Endothelial cell (in vitro differentiated cells): ENCODE data around the gene UCHL1. TPM values are rescaled to one million over a fixed set of nuclear protein-coding genes. Genes with fewer than 3 reads are reported as not detected.

Source experiments
- DNase-seq: peaks from one replicate; pipeline ENCODE4 v3.0.0; 2021; ENCODE audit warnings: low spot score
- H3K27ac Mint-ChIP-seq: one replicate; pipeline ENCODE4 v1.8.0; 2021; ENCODE audit warnings: mixed read lengths, inconsistent platforms; ENCODE audit not compliant: unreplicated experiment
- H3K27me3 Mint-ChIP-seq: one replicate; pipeline ENCODE4 v1.8.0; 2021; ENCODE audit warnings: mild to moderate bottlenecking, moderate library complexity, mixed read lengths, inconsistent platforms; ENCODE audit not compliant: unreplicated experiment
- H3K36me3 Mint-ChIP-seq: one replicate; pipeline ENCODE4 v1.8.0; 2021; ENCODE audit warnings: mild to moderate bottlenecking, low read depth, mixed read lengths, inconsistent platforms; ENCODE audit not compliant: unreplicated experiment
- H3K4me1 Mint-ChIP-seq: one replicate; pipeline ENCODE4 v1.8.0; 2021; ENCODE audit warnings: mild to moderate bottlenecking, mixed read lengths, inconsistent platforms; ENCODE audit not compliant: unreplicated experiment
- H3K4me3 Mint-ChIP-seq: one replicate; pipeline ENCODE4 v1.8.0; 2021; ENCODE audit warnings: mild to moderate bottlenecking, mixed read lengths, inconsistent platforms; ENCODE audit not compliant: unreplicated experiment
- H3K9me3 Mint-ChIP-seq: one replicate; pipeline ENCODE4 v1.8.0; 2021; ENCODE audit warnings: mixed read lengths, inconsistent platforms; ENCODE audit not compliant: unreplicated experiment
- CTCF ChIP-seq: fragments of 200-600 bp; sonication (generic); IDR thresholded peaks from one replicate; pipeline ENCODE4 v1.5.0; 2021; ENCODE audit warnings: antibody characterized with exemption; ENCODE audit not compliant: unreplicated experiment
- total RNA-seq: library from RNA; stranded (reverse); fragmentation: NEBNext Ultra II Directional; extraction: Animal tissue kit (Norgen Biotek cat#: 25700); gene quantifications from one replicate; pipeline ENCODE4 v1.2.1, GENCODE V29; 2021; ENCODE audit not compliant: unreplicated experiment

Gene UCHL1
- total RNA-seq, 1 donor from 2014 or later, result 397 TPM

- Mint-ChIP-seq H3K9me3 (no peaks in the 10 kb centered on the region), H3K27me3 (no peaks in the 10 kb centered on the region), H3K4me1 (peaks cover 3% of the 10 kb centered on the region), H3K36me3 (peaks cover 10% of the 10 kb centered on the region), H3K27ac (no peak overlapping the region), H3K4me3 (no peak overlapping the region)
- DNase-seq, result no peak
- no peak for TF ChIP-seq CTCF
These were observed 23.3 kb downstream of the UCHL1 start for GRCh38 chr4:41280010-41280409.

- no peaks in the 10 kb centered on the region for H3K9me3 Mint-ChIP-seq
- peak; percentile 67 for DNase-seq
- H3K4me1 Mint-ChIP-seq, result peaks cover 3% of the 10 kb centered on the region
- H3K36me3 Mint-ChIP-seq, result peaks cover 7% of the 10 kb centered on the region
- no peak overlapping the region for H3K27ac Mint-ChIP-seq
- TF ChIP-seq CTCF, result peak; percentile 92
- no peaks in the 10 kb centered on the region for H3K27me3 Mint-ChIP-seq
- H3K4me3 Mint-ChIP-seq, result no peak overlapping the region
These were observed 24.4 kb downstream of the UCHL1 start for GRCh38 chr4:41281038-41281634.

GRCh38 chr4:41282366-41282765, 25.6 kb downstream of the UCHL1 start:
- H3K4me3 Mint-ChIP-seq, result peak overlapping the region; percentile 59
- H3K27me3 Mint-ChIP-seq, result no peaks in the 10 kb centered on the region
- TF ChIP-seq CTCF, result no peak
- H3K27ac Mint-ChIP-seq, result peak overlapping the region; percentile 64
- no peaks in the 10 kb centered on the region for H3K9me3 Mint-ChIP-seq
- peaks cover 3% of the 10 kb centered on the region for H3K4me1 Mint-ChIP-seq
- no peak for DNase-seq
- peaks cover 4% of the 10 kb centered on the region for H3K36me3 Mint-ChIP-seq

- no peaks in the 10 kb centered on the region for H3K27me3 Mint-ChIP-seq
- DNase-seq, result no peak
- H3K27ac Mint-ChIP-seq, result no peak overlapping the region
- no peaks in the 10 kb centered on the region for H3K9me3 Mint-ChIP-seq
- TF ChIP-seq CTCF, result no peak
- H3K36me3 Mint-ChIP-seq, result peaks cover 5% of the 10 kb centered on the region
- peaks cover 3% of the 10 kb centered on the region for H3K4me1 Mint-ChIP-seq
- no peak overlapping the region for H3K4me3 Mint-ChIP-seq
These were observed 28.6 kb downstream of the UCHL1 start for GRCh38 chr4:41285202-41285863.

- no peak overlapping the region for H3K27ac Mint-ChIP-seq
- peaks cover 1% of the 10 kb centered on the region for H3K27me3 Mint-ChIP-seq
- DNase-seq, result no peak
These were observed 29.1 kb downstream of the UCHL1 start for GRCh38 chr4:41285864-41286235.

More at GRCh38 chr4:41285864-41286235, 29.1 kb downstream of the UCHL1 start:
- H3K4me3 Mint-ChIP-seq, result no peak overlapping the region
- peaks cover 7% of the 10 kb centered on the region for H3K36me3 Mint-ChIP-seq
- no peak for TF ChIP-seq CTCF
- no peaks in the 10 kb centered on the region for H3K9me3 Mint-ChIP-seq
- peaks cover 6% of the 10 kb centered on the region for H3K4me1 Mint-ChIP-seq
